COR-L47 (cell line): ENCODE results near the gene FBXW8.

ENCODE experiments used
- DNase-seq: peaks from one replicate; lab custom pipeline; 2025; lab: John Stamatoyannopoulos, UW

FBXW8 gene

DNA sequence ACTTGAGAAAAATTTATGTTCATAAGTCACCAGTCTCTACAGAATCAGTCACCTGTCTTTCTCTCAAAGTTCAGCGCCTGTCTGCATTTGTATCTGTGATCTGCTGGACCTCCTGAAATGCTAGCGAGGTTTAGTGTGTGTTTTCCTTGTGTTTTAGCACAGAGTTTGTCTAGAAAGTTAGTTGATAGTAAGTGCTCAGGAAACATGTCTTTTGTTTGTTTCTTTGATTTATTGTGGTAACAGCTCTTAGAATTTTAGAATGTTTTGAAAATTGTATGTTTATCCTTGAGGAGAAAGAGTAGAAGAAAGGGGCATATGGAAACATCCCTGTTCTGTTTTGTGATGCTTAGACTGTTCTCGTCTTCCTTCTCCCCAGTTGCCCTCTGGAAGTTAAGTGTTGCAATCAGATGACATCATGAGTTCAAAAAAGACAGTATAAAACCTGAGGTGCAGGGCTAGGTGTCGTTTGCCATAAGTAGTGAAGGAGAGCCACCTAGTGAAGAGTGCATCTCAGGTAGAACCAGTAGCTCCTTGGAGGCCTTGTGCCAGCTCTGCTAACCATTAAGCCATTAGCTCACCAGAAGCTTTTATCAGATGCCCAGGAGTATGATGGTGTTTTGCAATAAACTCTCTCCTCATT, 44.8 kb downstream of the FBXW8 start:
- peak; percentile 20 for DNase-seq

DNA sequence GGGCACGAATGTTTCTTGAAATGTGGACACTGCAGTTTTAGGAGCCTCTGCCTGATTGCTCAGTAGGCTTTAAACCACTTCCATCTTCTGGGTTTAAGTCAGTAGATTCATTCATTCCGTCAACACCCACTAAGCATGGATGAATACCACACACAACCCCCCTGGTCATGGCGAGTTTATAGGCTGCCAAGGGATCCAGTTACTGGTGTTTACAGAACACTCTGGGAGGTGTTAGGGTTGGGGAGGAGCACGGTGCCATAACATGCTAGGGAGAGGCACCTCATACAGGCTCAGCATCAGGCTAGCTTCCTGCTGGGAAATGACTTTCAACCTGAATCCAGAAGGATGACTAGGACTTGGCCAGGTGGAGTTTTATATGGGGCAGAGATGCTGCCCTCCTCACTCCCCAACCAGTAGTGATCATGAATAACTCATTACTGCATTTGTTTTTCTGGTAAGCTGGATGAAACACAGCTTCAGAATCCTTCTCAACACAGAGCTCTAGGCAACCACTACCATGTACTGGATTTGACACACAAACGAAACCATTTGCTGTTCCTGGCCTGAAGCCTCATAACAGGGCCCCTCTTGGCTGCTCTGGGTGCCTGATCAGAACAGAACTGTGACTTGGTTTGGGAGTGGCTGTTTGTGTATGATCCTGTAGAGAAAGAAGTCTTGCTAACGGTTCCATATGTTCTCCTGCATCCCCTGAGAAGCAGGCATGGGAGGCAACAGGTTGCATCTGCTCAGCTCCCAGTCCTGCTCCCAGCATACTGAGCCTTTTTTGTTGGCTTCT, 47.9 kb downstream of the FBXW8 start:
- no peak for DNase-seq

DNA sequence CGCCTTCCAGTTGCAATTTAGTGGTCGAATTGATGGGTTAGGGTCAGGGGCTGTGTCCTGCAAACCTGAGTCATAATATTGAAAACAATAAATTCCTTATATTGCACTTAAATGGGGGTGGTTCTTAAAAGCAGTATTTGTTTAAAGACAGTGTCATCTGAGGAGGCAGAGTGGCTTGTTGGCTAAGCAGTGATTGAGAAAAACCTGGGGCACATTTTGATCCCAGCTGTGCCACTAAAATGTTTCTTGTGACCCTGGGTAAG, 48.4 kb downstream of the FBXW8 start:
- DNase-seq = no peak

DNA sequence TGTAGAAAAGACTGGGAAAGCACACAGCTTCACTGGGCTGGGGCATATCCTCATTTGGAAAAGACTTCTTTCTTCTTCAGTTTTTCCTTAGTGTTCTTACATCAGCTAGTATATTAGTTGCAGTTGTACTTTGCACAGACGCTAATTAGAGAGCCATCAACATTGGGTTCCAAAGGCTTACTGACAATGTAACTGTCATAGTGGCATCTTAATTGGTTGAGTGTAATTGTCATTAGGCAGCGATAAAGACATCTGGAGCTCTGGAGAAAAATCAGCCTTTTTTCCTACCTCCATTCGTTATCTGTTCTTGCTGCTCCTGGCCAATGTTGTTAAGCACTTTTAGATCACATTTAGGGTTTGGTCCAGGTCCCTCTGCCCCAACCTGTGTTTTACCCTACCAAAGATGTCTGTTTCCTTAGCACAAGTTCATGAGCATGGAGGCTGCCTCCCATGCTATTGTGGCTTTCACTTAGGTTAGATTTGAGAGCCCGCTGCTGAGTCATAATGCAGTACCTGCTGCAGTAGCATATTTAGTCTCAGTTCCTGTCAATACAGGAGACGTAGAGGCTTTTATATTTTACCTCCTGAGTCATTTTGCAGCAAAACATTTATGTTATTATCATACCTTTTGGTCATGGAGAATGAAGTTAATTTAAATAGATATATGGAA, 49.2 kb downstream of the FBXW8 start:
- DNase-seq = no peak

DNA sequence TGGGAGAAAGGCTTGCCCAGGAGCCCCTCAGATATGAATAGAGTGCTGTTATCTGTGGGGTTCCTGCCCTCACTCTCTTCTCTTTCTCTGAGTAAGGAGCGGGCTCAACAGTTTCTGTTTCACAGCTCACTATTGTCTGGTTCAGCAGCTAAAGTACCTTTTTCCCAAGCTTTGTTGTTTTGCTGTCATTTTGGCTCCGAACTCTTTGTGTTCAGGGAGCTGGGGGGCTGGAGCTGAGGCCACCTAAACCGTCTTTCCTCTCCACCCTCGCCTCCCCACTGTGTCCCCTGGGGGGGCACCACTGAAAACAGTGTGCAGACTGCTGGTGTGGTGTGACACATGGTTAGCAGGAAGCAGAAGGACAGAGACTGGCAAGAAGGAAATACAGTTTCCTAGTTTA, 51.4 kb downstream of the FBXW8 start:
- no peak for DNase-seq

DNA sequence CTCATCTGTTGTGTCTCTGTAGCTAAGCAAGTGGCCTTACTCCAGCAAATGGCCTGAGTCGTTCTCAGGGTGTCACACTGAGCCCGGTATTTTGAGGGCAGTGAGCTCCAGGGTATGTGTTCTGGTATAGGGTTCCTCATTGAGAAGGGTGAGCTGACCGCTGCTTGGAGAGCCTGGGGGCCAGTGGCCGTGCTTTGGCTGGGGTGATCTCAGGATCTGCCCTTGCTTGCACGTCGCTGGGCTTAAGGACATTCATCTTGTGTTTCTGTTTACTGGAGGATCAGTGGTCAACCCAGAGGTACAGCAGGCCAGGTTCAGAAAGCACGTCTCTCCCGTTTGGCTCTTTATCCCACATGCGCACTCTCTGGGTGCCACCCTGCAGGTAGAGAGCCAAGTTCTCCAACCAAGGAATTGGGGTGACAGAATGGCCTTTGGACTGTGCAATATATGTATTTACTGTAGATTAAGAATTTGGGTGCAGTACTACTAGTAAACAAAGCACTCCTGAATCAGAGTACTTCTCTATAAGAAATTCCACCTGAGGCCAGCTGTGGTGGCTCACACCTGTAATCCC, 52.1 kb downstream of the FBXW8 start:
- DNase-seq = no peak

DNA sequence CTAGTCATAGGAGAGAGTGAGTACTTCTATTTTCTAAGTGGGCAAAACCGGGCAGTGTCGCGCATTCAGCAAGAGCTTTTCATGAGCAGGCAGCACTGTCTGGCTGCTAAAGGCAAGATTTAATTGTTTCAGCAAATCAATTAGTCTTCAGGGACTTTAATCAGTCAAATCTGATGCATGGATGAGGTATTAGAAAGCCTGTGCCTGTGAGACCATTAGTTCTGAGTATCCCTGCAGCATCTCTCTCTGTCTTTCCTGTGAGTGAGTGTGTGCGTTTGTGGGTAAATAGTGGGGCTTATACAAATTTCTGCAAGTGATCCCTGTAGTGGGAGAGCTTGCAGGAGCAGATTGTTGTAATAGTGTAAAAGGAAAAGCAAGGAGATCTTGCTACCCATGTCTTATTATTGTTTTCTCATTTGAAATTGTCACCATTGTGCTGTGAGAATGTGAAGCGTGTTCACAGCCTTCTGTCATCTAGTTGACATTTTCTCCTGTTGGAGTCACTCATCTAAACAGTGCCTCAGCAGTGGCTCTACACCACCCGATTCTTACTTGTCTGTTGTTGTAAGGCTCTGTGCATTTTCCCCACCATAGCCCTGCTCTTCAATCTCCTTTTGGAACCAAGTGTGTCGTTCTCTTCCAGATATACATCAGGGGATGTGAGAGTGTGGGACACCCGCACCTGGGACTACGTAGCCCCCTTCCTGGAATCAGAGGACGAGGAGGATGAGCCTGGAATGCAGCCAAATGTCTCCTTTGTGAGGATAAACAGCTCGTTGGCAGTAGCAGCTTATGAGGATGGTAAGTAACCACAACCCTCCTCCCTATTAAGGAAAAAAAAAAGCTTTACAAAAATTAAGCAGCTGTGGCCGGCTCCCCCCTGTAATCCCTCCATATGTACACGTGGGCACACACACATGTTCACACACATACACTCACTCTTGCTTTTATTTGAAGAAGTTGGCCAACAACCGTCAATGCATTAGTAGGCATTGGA, 53.6 kb downstream of the FBXW8 start:
- DNase-seq = peak; percentile 73

DNA sequence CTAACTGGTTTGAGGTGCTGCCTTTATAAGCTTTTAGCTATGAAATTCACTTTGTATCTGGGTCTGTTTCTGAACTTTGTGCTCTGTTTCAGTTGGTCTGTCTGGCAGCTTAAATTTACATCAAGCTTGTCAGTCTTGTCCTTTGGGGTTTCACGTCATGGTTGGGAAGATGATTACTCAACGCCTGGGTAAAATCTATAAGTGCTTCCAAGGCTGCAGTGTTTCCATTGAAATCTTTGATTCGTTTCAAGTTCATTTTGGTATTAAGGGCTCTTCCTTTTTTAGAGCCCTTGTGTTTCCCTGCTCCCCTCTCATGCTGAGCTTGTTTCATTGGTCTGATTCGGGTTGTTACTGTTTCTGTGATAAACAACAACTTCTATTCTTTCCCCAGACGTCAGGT, 58.2 kb downstream of the FBXW8 start:
- DNase-seq = no peak

DNA sequence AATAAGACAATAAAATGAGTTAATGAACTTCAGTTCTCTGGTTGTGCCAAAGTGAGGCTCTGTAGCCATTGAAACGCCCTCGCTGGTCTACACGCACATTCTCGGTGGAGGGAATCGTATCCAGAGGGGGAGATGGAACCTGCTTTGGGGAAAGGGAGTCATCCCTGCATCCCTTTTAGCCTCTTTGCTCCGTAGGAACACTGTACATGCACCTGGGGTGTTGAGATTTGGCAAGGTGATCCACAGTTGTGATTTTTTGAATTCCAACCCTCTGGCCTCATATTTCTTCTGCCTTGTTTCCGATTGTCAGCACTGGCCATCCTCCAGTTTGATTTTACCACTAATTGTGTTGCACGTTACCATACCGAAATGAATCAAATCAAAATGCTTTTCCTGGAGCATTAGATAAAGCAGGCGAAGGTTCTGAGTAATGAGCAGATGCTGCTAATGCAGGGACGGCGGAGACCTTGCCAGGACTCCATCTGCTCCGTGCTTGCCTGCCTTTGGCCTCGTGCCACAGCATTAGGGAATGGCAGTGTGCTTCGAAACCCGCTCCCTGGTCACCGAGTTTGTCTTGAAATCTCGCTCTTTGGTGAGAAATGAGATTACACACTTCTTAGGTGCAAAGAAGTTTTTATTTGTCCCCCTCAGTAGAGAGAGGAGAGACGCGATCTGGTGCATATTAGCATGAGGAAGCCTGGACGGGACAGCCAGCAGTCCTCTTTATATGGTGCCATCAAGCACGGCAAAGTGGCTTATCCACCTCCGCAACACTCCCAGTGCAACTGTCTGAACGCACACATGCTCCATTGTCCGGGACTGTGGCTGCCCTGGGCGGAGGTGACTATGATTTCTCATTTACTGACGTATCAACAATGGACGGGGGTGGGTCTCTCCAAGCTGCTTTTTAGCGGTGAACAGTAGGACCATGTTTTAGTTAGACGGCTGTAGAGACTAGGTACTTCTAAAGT, 59.1 kb downstream of the FBXW8 start:
- DNase-seq = no peak

DNA sequence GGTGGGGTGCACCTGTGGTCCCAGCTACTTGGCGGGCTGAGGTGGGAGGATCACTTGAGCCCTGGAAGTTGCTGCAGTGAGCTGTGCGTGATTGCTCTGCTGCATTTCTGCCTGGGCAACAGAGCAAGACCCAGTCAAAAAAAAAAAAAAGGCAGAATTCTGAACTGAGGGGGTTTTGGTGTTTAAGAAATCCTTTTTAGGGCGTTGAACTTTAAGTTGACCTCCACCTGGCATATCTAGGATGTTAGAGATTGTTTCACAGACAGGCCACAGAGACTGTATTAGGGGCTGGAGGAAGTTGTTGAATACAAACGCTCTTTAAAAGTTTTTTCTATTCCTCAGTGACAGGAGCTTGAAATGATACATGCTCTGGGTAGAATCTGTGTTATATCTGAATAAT, 60.5 kb downstream of the FBXW8 start:
- no peak for DNase-seq

DNA sequence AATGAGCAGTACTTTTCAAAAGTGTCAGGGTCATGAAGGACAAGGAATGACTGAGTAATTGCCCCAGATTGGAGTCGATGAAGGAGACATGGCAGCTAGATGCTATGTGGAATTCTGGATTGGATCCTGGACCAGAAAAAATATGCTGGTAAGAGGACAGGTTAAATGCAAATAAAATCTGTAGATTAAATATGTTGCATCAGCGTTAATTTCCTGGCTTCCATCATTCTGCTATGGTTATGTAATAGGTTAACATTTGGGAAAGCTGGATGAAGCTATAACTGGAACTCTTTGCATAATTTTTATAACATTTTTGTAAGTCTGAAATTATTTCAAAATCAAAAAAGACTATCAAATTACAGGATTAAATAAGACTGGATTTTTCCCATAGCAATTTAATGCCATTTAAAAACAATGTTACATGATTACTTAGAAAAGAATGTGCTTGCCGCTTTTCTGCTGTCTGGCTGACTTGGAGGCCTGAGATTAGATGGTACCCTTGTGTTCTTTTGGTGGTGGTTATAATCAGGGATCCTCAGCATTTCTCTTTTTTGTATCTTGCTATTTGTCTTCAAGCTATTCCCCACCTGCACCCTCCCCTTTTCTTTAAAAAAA, 65.1 kb downstream of the FBXW8 start:
- no peak for DNase-seq

DNA sequence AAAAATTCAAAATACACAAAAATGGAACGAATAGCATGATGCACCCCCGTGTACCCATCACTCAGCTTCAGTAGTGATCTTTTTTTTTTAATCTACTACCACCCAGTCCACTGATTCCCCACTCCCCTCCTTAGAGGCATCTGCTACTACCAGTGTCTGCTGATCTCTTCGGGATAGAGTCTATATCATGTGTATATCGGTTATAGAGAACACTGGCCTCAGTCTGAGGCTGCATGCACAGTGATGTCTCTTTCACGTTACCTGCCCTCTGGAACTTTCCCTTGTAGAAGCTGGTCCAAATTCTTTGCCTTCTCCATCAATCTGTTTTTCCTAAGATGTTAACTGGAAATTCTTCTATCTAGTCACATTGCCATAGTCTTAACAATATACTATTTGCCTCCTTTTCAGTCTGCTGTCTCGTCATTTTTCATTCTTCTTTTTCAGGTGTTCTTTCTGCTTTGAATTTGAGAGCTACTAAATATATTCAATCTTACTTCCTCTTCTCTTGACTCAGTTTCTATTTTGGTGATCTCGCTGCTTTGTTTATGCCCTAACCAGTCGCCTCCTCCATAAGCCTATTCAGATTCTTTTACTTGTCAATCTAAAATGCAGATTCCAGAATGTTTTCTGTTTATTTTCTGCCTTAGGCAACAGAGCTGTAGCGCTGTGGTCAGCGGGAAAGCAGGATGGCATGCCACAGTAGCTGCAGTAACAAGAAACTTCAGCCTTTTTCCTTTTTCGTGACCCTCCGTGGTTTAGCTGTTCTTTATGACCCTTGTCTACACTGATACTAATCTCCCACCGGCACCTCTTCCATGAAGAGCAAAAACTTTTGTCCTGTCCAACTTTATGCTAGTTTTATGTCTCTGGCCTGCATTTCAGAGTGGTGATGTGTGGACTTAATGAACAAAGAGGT, 67.0 kb downstream of the FBXW8 start:
- no peak for DNase-seq

DNA sequence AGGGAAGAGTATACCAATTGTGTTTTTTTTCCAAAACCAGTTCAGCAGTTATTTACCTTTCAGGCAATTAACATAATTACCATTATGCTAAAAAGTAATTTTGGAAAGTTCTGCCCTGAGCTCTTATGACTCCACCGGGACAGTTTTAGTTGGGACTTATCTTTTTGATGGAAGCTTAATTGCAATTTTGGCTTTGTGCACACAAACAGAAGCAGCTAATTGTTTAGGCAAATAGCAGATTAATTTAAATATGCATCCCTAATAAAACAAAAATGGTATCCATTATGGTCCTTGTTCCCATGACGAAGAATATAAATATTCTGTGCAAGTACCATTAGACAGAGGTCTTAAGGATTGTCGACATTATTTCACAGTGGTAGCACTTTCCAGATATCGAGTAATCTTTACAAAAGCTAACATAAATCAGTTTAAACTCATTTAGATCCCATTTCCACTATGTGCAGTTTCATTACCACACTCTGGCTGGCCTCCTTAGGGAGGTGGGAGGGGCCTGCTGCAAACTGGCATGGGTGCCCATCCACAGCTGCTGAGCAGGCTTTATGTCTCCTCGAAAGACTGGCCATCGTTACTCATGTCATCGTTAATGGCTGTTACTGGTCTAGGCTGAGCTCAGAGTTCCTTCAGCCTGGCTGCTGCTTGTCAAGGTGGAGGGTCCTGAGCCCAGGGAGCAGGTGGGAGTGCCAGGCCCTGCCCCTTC, 68.2 kb downstream of the FBXW8 start:
- no peak for DNase-seq

DNA sequence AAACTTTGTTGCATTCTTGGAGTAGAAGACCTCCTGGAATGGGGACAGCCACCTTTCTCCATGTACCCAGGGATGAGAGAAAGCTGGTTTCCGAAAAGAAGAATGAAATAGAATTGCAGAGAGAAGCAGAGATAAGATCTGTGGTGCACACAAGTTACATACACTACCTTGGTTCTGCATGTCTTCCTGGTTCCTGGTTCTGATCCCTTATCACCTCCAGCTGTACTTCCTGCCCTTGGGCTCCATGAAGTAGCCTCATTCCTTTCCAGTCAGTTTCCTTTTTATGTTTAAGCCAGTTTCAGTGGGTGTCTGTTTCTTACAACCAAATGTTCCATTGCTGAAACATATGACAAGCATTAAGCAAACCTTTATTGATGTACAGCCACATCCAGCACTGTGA, 69.3 kb downstream of the FBXW8 start:
- no peak for DNase-seq

DNA sequence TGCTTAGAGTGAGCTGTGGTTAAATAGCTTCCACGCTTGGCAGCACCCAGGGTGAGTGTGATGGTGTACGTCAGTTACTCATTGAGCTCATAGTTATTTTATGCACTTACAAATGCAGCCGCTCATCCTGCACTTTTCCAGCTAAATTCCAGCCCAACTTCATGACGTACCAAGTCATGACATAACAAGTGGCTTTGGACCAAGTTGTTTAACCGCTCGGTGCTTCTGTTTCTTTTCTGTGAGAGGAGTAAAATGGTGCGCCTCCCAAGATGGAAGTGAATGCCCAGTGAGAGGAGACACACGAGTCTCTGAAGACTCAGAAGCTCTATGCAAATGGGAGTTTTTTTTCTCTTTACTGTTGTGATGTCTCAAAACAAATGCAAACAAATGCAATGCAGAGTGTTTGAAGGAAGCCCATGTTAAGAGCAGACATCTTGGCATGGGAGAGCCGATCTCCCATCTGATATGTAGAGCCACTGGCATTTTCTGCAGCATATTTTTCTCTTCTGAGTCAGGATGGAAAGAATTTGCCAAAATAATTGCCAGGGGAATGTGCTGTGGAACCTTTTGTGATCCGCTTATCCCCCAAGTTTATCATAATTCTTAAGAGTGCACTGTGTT, 72.2 kb downstream of the FBXW8 start:
- no peak for DNase-seq

DNA sequence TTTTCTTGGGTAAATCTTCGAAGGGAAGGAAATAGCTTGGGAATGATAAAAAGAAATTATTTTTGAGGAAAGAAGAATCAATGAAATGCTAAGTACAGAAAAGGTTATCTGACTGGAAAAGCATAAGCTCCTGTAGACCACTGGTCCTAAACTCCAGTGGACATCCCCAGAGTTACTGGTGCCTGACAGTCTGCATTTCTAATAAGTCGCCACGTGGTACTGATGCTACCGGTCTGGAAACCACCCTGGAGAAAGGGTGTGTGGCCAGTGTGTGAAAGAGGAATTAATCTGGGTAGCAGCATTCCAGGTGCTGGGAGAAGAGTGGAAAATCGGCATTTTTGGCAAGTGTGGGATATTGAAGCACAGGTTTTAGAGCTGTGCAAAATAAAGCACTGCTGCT, 73.3 kb downstream of the FBXW8 start:
- no peak for DNase-seq

DNA sequence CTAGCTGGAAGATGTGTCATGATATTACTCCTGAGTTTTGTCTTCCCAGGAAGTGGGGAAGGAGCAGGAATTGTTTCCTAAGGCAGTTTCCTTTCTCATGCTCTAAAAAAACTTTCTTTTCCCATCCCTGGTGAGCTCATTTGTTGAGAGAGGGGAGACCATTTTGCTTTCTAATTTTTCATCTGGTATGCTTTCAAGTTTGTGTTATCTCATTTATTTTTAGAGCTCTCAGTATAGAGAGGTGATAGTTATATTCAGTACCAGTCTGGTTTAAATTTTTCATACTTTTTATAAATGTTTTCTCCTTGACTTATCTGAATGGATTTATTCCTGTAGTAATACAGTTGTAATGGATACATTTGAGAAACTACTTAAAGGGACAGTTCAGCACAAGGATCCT, 79.6 kb downstream of the FBXW8 start:
- DNase-seq = no peak
